Thyroid gland (tissue), 4 donors: Measurements from ENCODE around the gene DCXR.

Experiments
- POLR2A ChIP-seq, 2 donors: fragments of 450-650 bp; IDR thresholded peaks; one replicate each; pipeline ENCODE4 v1.6.1; 2017; ENCODE audit warnings: antibody characterized with exemption in 2 of 2, mild to moderate bottlenecking in 2 of 2, moderate library complexity in 1 of 2
- TF ChIP-seq, protein P1 (sequence below), 6 experiments: fragments of 200-600 bp in 3 of 6; fragments of 450-650 bp in 3 of 6; sonication (generic) in 3 of 6; IDR thresholded peaks; one replicate each; pipeline ENCODE4 v1.5.1; 2016 to 2019; ENCODE audit warnings: antibody characterized with exemption in 6 of 6, mild to moderate bottlenecking in 2 of 6, inconsistent platforms in 1 of 6, moderate library complexity in 1 of 6

DNA sequence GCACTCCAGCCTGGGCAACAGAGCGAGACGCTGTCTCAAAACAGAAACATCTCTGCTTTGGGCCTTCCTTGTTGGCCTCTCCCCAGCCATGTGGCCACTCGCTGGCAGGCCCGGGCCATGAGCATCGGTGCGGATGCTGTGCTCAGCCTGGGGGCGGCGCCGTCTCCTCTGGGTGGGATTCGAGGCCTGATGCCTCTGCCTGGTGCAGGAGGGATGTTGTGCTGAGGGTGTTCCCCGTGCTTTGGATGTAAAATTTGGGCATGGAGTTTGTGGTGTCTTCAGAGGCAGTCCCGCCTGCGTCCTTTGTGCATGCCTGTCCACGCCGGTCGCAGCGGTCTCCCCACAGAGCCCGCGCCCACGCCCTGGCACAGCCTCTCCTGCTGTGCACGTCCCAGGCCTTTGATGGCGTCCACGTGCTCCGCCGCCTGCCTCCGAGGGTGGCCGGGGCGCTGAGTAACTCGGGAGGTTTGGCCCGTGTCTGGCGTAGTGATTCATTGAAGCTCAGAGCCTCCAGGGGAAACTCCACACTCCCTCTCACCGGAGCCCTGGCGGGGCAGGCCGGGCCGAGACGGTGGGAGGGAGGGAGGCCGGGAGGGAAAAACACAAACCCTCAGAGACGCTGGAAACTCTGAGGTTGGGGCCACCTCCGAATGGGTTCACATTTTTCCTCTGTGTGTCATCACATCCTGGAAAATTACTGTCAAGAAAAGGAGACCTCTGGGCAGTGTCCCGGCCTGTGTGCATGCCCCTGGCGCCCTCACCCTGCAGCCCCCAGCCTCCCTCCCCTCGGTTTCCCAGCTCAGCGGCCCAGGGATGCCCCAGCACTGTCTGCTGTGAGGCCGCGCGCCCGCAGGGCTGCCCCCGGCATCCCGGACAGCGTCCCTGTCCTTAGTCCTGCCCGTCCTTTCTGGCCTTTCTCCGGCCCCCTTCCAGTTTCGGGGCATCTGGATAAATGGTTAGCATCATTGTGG lies 33.8 kb downstream of the DCXR start:
- TF ChIP-seq, protein P1, sequence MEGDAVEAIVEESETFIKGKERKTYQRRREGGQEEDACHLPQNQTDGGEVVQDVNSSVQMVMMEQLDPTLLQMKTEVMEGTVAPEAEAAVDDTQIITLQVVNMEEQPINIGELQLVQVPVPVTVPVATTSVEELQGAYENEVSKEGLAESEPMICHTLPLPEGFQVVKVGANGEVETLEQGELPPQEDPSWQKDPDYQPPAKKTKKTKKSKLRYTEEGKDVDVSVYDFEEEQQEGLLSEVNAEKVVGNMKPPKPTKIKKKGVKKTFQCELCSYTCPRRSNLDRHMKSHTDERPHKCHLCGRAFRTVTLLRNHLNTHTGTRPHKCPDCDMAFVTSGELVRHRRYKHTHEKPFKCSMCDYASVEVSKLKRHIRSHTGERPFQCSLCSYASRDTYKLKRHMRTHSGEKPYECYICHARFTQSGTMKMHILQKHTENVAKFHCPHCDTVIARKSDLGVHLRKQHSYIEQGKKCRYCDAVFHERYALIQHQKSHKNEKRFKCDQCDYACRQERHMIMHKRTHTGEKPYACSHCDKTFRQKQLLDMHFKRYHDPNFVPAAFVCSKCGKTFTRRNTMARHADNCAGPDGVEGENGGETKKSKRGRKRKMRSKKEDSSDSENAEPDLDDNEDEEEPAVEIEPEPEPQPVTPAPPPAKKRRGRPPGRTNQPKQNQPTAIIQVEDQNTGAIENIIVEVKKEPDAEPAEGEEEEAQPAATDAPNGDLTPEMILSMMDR (IDR thresholded peaks at IDR 0.05), result no peak
- no peak for TF ChIP-seq POLR2A (IDR thresholded peaks at IDR 0.05)
